ENCODE results near the gene TCEAL2.

GRCh38 chrX:102113367-102113766, 12.1 kb upstream of the TCEAL2 start:
- no peak for TF ChIP-seq ZNF530 (tag by site-specific recombination; IDR thresholded peaks at IDR 0.05; ENCODE audit: low read depth)
- TF ChIP-seq, protein P1, sequence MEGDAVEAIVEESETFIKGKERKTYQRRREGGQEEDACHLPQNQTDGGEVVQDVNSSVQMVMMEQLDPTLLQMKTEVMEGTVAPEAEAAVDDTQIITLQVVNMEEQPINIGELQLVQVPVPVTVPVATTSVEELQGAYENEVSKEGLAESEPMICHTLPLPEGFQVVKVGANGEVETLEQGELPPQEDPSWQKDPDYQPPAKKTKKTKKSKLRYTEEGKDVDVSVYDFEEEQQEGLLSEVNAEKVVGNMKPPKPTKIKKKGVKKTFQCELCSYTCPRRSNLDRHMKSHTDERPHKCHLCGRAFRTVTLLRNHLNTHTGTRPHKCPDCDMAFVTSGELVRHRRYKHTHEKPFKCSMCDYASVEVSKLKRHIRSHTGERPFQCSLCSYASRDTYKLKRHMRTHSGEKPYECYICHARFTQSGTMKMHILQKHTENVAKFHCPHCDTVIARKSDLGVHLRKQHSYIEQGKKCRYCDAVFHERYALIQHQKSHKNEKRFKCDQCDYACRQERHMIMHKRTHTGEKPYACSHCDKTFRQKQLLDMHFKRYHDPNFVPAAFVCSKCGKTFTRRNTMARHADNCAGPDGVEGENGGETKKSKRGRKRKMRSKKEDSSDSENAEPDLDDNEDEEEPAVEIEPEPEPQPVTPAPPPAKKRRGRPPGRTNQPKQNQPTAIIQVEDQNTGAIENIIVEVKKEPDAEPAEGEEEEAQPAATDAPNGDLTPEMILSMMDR (tag by site-specific recombination; IDR thresholded peaks at IDR 0.05): no peak
- no peak for TF ChIP-seq ZNF660 (tag by site-specific recombination; IDR thresholded peaks at IDR 0.05)
- TF ChIP-seq ZNF501 (tag by site-specific recombination; IDR thresholded peaks at IDR 0.05): no peak
- no peak for TF ChIP-seq KLF9 (tag by site-specific recombination; IDR thresholded peaks at IDR 0.05; ENCODE audit: low read depth)
- no peak for TF ChIP-seq ZNF174 (tag by site-specific recombination; IDR thresholded peaks at IDR 0.05)
- TF ChIP-seq TCF7L2 (IDR thresholded peaks at IDR 0.05; ENCODE audit: borderline replicate concordance, low read depth, low read length): no peak
- TF ChIP-seq, protein P2, sequence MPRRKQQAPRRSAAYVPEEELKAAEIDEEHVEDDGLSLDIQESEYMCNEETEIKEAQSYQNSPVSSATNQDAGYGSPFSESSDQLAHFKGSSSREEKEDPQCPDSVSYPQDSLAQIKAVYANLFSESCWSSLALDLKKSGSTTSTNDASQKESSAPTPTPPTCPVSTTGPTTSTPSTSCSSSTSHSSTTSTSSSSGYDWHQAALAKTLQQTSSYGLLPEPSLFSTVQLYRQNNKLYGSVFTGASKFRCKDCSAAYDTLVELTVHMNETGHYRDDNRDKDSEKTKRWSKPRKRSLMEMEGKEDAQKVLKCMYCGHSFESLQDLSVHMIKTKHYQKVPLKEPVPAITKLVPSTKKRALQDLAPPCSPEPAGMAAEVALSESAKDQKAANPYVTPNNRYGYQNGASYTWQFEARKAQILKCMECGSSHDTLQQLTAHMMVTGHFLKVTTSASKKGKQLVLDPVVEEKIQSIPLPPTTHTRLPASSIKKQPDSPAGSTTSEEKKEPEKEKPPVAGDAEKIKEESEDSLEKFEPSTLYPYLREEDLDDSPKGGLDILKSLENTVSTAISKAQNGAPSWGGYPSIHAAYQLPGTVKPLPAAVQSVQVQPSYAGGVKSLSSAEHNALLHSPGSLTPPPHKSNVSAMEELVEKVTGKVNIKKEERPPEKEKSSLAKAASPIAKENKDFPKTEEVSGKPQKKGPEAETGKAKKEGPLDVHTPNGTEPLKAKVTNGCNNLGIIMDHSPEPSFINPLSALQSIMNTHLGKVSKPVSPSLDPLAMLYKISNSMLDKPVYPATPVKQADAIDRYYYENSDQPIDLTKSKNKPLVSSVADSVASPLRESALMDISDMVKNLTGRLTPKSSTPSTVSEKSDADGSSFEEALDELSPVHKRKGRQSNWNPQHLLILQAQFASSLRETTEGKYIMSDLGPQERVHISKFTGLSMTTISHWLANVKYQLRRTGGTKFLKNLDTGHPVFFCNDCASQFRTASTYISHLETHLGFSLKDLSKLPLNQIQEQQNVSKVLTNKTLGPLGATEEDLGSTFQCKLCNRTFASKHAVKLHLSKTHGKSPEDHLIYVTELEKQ (tag by site-specific recombination; IDR thresholded peaks at IDR 0.05; ENCODE audit: borderline replicate concordance): no peak
- no peak for TF ChIP-seq ZNF24 (tag by site-specific recombination; IDR thresholded peaks at IDR 0.05)
- no peak for TF ChIP-seq ZBTB8A (tag by site-specific recombination; IDR thresholded peaks at IDR 0.05)
- no peak for TF ChIP-seq ZNF335 (tag by site-specific recombination; conservative IDR thresholded peaks at IDR 0.05)
- no peak for TF ChIP-seq KLF1 (tag by site-specific recombination; IDR thresholded peaks at IDR 0.05)
- no peak for TF ChIP-seq PRDM4 (tag by site-specific recombination; IDR thresholded peaks at IDR 0.05)
- no peak for TF ChIP-seq ZNF140 (tag by site-specific recombination; IDR thresholded peaks at IDR 0.05)
